IPS-20b (cell line): ENCODE results near the gene NMU.

ENCODE experiments used
- H3K27ac ChIP-seq: one replicate; pipeline ENCODE4 v1.5.1; 2013; ENCODE audit warnings: low read length
- H3K27me3 ChIP-seq: 2 replicates; pipeline ENCODE4 v1.6.1; 2013; ENCODE audit warnings: mild to moderate bottlenecking, low read length, inconsistent platforms; ENCODE audit not compliant: insufficient read depth
- H3K36me3 ChIP-seq: 2 replicates; pipeline ENCODE4 v1.6.1; 2013; ENCODE audit warnings: low read depth, mild to moderate bottlenecking, inconsistent platforms, low read length, moderate library complexity; ENCODE audit not compliant: insufficient read depth
- H3K4me1 ChIP-seq: 2 replicates; pipeline ENCODE4 v1.6.1; 2013; ENCODE audit warnings: mild to moderate bottlenecking, control low read depth, inconsistent platforms, low read length, moderate library complexity; ENCODE audit not compliant: insufficient read depth
- H3K4me3 ChIP-seq: 2 replicates; pipeline ENCODE4 v1.5.1; 2013; ENCODE audit warnings: mild to moderate bottlenecking, low read length, inconsistent platforms
- H3K9ac ChIP-seq: 2 replicates; pipeline ENCODE4 v1.6.1; 2013; ENCODE audit warnings: low read depth, mild to moderate bottlenecking, inconsistent platforms, low read length, moderate library complexity
- H3K9me3 ChIP-seq: 2 replicates; pipeline ENCODE4 v1.6.1; 2013; ENCODE audit warnings: mild to moderate bottlenecking, low read depth, low read length, inconsistent platforms; ENCODE audit not compliant: insufficient read depth

The NMU gene

GRCh38 chr4:55663145-55663544 is 27.0 kb upstream of the NMU start:
- Histone ChIP-seq H3K36me3 (no peaks in the 10 kb centered on the region), H3K4me1 (peaks cover 18% of the 10 kb centered on the region; the same call in 1 of the 2 replicates), H3K4me3 (no peak overlapping the region), H3K9ac (no peak overlapping the region), H3K27me3 (no peaks in the 10 kb centered on the region), H3K27ac (no peak overlapping the region), H3K9me3 (no peaks in the 10 kb centered on the region)

- H3K4me1 ChIP-seq, result peaks cover 13% of the 10 kb centered on the region; the same call in 1 of the 2 replicates
- H3K27me3 ChIP-seq, result no peaks in the 10 kb centered on the region
- no peak overlapping the region for H3K9ac ChIP-seq
- H3K27ac ChIP-seq, result no peak overlapping the region
- no peak overlapping the region for H3K4me3 ChIP-seq
- no peaks in the 10 kb centered on the region for H3K9me3 ChIP-seq
- H3K36me3 ChIP-seq, result no peaks in the 10 kb centered on the region
These were observed 25.4 kb upstream of the NMU start for GRCh38 chr4:55661398-55662056.

- Histone ChIP-seq H3K27ac (no peak overlapping the region), H3K36me3 (no peaks in the 10 kb centered on the region), H3K4me3 (no peak overlapping the region), H3K27me3 (no peaks in the 10 kb centered on the region), H3K4me1 (peaks cover 10% of the 10 kb centered on the region; the same call in 1 of the 2 replicates), H3K9me3 (no peaks in the 10 kb centered on the region), H3K9ac (no peak overlapping the region)
These were observed 22.6 kb upstream of the NMU start for GRCh38 chr4:55658657-55659056.

- H3K27ac ChIP-seq, result no peak overlapping the region
- no peaks in the 10 kb centered on the region for H3K27me3 ChIP-seq
- H3K9ac ChIP-seq, result no peak overlapping the region
- no peaks in the 10 kb centered on the region for H3K36me3 ChIP-seq
- H3K9me3 ChIP-seq, result no peaks in the 10 kb centered on the region
- H3K4me1 ChIP-seq, result no peaks in the 10 kb centered on the region
- H3K4me3 ChIP-seq, result no peak overlapping the region
These were observed 18.0 kb upstream of the NMU start for GRCh38 chr4:55654131-55654530.

- H3K27me3 ChIP-seq, result no peaks in the 10 kb centered on the region
- H3K4me1 ChIP-seq, result no peaks in the 10 kb centered on the region
- H3K27ac ChIP-seq, result no peak overlapping the region
- H3K36me3 ChIP-seq, result no peaks in the 10 kb centered on the region
- no peaks in the 10 kb centered on the region for H3K9me3 ChIP-seq
- no peak overlapping the region for H3K9ac ChIP-seq
- no peak overlapping the region for H3K4me3 ChIP-seq
These were observed 14.4 kb upstream of the NMU start for GRCh38 chr4:55650483-55650882.

GRCh38 chr4:55637272-55637820 is 1.2 kb upstream of the NMU start:
- Histone ChIP-seq H3K4me1 (peaks cover 34% of the 10 kb centered on the region; the same call in 1 of the 2 replicates), H3K4me3 (peak overlapping the region; percentile 83), H3K9me3 (no peaks in the 10 kb centered on the region), H3K27ac (peak overlapping the region; percentile 46), H3K9ac (peak overlapping the region; percentile 43; the same call in 1 of the 2 replicates), H3K27me3 (peaks cover 31% of the 10 kb centered on the region; the same call in 1 of the 2 replicates), H3K36me3 (no peaks in the 10 kb centered on the region)

GRCh38 chr4:55636656-55636999 is 530 bp upstream of the NMU start:
- no peaks in the 10 kb centered on the region; the same call in 1 of the 2 replicates for H3K9me3 ChIP-seq
- no peaks in the 10 kb centered on the region for H3K36me3 ChIP-seq
- peak overlapping the region; percentile 83 for H3K4me3 ChIP-seq
- H3K27ac ChIP-seq, result no peak overlapping the region
- H3K4me1 ChIP-seq, result peaks cover 37% of the 10 kb centered on the region; the same call in 1 of the 2 replicates
- H3K9ac ChIP-seq, result peak overlapping the region; percentile 56; the same call in 1 of the 2 replicates
- H3K27me3 ChIP-seq, result peaks cover 31% of the 10 kb centered on the region; the same call in 1 of the 2 replicates

- Histone ChIP-seq H3K27ac (no peak overlapping the region), H3K36me3 (no peaks in the 10 kb centered on the region), H3K27me3 (peaks cover 31% of the 10 kb centered on the region; the same call in 1 of the 2 replicates), H3K4me1 (peaks cover 37% of the 10 kb centered on the region; the same call in 1 of the 2 replicates), H3K9ac (peak overlapping the region; percentile 58; the same call in 1 of the 2 replicates), H3K9me3 (no peaks in the 10 kb centered on the region; the same call in 1 of the 2 replicates), H3K4me3 (peak overlapping the region; percentile 83)
These were observed 816 bp downstream of the NMU start for GRCh38 chr4:55635282-55635681.

GRCh38 chr4:55634417-55635128 is 1.5 kb downstream of the NMU start:
- peaks cover 31% of the 10 kb centered on the region; the same call in 1 of the 2 replicates for H3K27me3 ChIP-seq
- peak overlapping the region; percentile 58; the same call in 1 of the 2 replicates for H3K9ac ChIP-seq
- H3K4me3 ChIP-seq, result peak overlapping the region; percentile 83
- H3K9me3 ChIP-seq, result no peaks in the 10 kb centered on the region; the same call in 1 of the 2 replicates
- peaks cover 37% of the 10 kb centered on the region; the same call in 1 of the 2 replicates for H3K4me1 ChIP-seq
- H3K36me3 ChIP-seq, result no peaks in the 10 kb centered on the region
- H3K27ac ChIP-seq, result no peak overlapping the region

GRCh38 chr4:55633903-55634302 is 2.2 kb downstream of the NMU start:
- Histone ChIP-seq H3K27ac (no peak overlapping the region), H3K4me3 (peak overlapping the region; percentile 83; the same call in 1 of the 2 replicates), H3K9me3 (no peaks in the 10 kb centered on the region; the same call in 1 of the 2 replicates), H3K4me1 (peaks cover 37% of the 10 kb centered on the region; the same call in 1 of the 2 replicates), H3K9ac (no peak overlapping the region), H3K36me3 (no peaks in the 10 kb centered on the region; the same call in 1 of the 2 replicates), H3K27me3 (peaks cover 31% of the 10 kb centered on the region; the same call in 1 of the 2 replicates)

- H3K4me3 ChIP-seq, result no peak overlapping the region
- H3K36me3 ChIP-seq, result peaks cover 13% of the 10 kb centered on the region
- H3K27ac ChIP-seq, result no peak overlapping the region
- no peak overlapping the region for H3K9ac ChIP-seq
- no peaks in the 10 kb centered on the region for H3K27me3 ChIP-seq
- H3K4me1 ChIP-seq, result no peaks in the 10 kb centered on the region
- no peaks in the 10 kb centered on the region for H3K9me3 ChIP-seq
These were observed 10.3 kb downstream of the NMU start for GRCh38 chr4:55625835-55626234.
